ENCODE data around the gene ACE. TPM values are rescaled to one million over a fixed set of nuclear protein-coding genes. Genes with fewer than 3 reads are reported as not detected.

The ACE gene
- total RNA-seq, 1 experiment from 2014 or later = 7.8 TPM

DNA sequence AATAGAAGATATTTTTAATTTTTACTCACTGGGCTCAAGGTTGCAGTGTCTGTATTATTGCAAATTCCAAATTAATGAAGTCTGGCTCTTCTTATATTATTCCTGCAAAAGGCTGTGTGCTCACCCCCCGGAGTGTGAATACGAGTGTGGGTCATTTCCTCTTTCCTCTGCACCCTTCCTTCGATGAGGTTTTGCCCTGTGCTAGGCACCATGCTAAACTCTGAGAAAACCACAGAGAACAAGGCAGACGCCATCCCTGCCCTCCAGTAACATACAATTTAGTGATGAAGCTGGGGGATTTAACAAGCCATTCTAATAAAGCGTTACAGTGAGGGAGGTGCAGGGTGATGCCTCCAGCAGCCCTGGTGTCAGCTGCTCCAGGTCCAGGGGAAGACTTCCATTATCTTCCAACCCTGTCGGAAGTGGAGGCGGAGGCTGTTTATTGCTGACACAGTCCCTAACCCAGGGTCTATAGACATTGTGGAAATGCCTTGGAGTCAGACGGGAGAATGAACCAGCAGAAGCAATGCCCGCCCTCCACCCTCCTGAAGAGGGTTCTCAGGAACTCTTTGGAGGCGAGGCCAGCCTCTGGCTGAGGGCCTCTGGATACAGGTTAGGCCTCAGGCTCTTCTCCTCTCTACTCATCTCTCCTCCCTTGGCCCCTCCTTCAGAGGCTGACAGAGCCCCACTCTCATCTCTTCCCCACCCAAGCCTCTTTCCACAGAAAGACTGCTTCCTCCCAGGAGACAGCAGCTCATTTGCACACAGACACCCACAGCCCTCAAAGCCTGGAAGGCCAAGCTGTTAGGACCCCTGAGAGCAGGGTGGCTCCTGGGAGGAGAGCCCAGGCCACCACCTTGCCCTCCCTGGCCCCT, 2.0 kb upstream of the ACE start:
- H3K27me3 Mint-ChIP-seq (ENCODE audit: low read depth) = peaks cover 28% of the 10 kb centered on the region
- ChIA-PET CTCF (interaction anchor here (7.7 to 11.3 kb wide), 2 partner anchors 33 to 46 kb away, joined by 167 to 298 read pairs; partner anchors contain the start of gene CYB561), POLR2A (no interaction called here)
- ATAC-seq (no peak), DNase-seq (ENCODE audit: low spot score) (no peak)
- no peaks in the 10 kb centered on the region for H3K9me3 Mint-ChIP-seq
- no peak for TF ChIP-seq KAT7 (CRISPR knock-in tag; IDR thresholded peaks at IDR 0.05; ENCODE audit: borderline replicate concordance)
- TF ChIP-seq SMAD4 (CRISPR knock-in tag; IDR thresholded peaks at IDR 0.05) = no peak
- TF ChIP-seq MYBL2 (CRISPR knock-in tag; IDR thresholded peaks at IDR 0.05) = no peak
- TF ChIP-seq, protein P1, sequence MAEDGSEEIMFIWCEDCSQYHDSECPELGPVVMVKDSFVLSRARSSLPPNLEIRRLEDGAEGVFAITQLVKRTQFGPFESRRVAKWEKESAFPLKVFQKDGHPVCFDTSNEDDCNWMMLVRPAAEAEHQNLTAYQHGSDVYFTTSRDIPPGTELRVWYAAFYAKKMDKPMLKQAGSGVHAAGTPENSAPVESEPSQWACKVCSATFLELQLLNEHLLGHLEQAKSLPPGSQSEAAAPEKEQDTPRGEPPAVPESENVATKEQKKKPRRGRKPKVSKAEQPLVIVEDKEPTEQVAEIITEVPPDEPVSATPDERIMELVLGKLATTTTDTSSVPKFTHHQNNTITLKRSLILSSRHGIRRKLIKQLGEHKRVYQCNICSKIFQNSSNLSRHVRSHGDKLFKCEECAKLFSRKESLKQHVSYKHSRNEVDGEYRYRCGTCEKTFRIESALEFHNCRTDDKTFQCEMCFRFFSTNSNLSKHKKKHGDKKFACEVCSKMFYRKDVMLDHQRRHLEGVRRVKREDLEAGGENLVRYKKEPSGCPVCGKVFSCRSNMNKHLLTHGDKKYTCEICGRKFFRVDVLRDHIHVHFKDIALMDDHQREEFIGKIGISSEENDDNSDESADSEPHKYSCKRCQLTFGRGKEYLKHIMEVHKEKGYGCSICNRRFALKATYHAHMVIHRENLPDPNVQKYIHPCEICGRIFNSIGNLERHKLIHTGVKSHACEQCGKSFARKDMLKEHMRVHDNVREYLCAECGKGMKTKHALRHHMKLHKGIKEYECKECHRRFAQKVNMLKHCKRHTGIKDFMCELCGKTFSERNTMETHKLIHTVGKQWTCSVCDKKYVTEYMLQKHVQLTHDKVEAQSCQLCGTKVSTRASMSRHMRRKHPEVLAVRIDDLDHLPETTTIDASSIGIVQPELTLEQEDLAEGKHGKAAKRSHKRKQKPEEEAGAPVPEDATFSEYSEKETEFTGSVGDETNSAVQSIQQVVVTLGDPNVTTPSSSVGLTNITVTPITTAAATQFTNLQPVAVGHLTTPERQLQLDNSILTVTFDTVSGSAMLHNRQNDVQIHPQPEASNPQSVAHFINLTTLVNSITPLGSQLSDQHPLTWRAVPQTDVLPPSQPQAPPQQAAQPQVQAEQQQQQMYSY (CRISPR knock-in tag; IDR thresholded peaks at IDR 0.05) = no peak
- TF ChIP-seq NFATC4 (CRISPR knock-in tag; IDR thresholded peaks at IDR 0.05) = no peak
- no peak for TF ChIP-seq ELF4 (CRISPR knock-in tag; IDR thresholded peaks at IDR 0.05; ENCODE audit: low read depth)
- TF ChIP-seq JUN (CRISPR knock-in tag; IDR thresholded peaks at IDR 0.05) = no peak
- no peak for TF ChIP-seq NR3C1 (CRISPR knock-in tag; conservative IDR thresholded peaks at IDR 0.05; ENCODE audit: low read depth)
- TF ChIP-seq ZBTB21 (CRISPR knock-in tag; IDR thresholded peaks at IDR 0.05; ENCODE audit: borderline replicate concordance) = no peak
- TF ChIP-seq RORB (CRISPR knock-in tag; IDR thresholded peaks at IDR 0.05) = no peak
- TF ChIP-seq, protein P2, sequence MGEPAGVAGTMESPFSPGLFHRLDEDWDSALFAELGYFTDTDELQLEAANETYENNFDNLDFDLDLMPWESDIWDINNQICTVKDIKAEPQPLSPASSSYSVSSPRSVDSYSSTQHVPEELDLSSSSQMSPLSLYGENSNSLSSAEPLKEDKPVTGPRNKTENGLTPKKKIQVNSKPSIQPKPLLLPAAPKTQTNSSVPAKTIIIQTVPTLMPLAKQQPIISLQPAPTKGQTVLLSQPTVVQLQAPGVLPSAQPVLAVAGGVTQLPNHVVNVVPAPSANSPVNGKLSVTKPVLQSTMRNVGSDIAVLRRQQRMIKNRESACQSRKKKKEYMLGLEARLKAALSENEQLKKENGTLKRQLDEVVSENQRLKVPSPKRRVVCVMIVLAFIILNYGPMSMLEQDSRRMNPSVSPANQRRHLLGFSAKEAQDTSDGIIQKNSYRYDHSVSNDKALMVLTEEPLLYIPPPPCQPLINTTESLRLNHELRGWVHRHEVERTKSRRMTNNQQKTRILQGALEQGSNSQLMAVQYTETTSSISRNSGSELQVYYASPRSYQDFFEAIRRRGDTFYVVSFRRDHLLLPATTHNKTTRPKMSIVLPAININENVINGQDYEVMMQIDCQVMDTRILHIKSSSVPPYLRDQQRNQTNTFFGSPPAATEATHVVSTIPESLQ (CRISPR knock-in tag; IDR thresholded peaks at IDR 0.05) = no peak
- no peak for TF ChIP-seq TEAD1 (CRISPR knock-in tag; IDR thresholded peaks at IDR 0.05)
- peaks cover 32% of the 10 kb centered on the region for H3K4me1 Mint-ChIP-seq
- H3K36me3 Mint-ChIP-seq = no peaks in the 10 kb centered on the region
- no peak overlapping the region for H3K27ac Mint-ChIP-seq
- no peak overlapping the region for H3K4me3 Mint-ChIP-seq

GRCh38 chr17:63475491-63476412, 1.1 kb upstream of the ACE start:
- no peaks in the 10 kb centered on the region for H3K9me3 Mint-ChIP-seq
- POLR2A ChIA-PET = interaction anchor here (0.9 kb wide), 1 partner anchor 33 kb away, joined by 3 read pairs; no protein-coding TSS in a partner anchor
- TF ChIP-seq, protein P3, sequence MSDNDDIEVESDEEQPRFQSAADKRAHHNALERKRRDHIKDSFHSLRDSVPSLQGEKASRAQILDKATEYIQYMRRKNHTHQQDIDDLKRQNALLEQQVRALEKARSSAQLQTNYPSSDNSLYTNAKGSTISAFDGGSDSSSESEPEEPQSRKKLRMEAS (CRISPR knock-in tag; IDR thresholded peaks at IDR 0.05) = 0 out of 2 replicates have a peak, but pooled peaks have one; percentile 48
- TF ChIP-seq, protein P4, sequence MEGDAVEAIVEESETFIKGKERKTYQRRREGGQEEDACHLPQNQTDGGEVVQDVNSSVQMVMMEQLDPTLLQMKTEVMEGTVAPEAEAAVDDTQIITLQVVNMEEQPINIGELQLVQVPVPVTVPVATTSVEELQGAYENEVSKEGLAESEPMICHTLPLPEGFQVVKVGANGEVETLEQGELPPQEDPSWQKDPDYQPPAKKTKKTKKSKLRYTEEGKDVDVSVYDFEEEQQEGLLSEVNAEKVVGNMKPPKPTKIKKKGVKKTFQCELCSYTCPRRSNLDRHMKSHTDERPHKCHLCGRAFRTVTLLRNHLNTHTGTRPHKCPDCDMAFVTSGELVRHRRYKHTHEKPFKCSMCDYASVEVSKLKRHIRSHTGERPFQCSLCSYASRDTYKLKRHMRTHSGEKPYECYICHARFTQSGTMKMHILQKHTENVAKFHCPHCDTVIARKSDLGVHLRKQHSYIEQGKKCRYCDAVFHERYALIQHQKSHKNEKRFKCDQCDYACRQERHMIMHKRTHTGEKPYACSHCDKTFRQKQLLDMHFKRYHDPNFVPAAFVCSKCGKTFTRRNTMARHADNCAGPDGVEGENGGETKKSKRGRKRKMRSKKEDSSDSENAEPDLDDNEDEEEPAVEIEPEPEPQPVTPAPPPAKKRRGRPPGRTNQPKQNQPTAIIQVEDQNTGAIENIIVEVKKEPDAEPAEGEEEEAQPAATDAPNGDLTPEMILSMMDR (IDR thresholded peaks at IDR 0.05) = no peak
- TF ChIP-seq FOXP1 (CRISPR knock-in tag; IDR thresholded peaks at IDR 0.05; ENCODE audit: borderline replicate concordance) (0 out of 2 replicates have a peak, but pooled peaks have one; percentile 78), NR3C1 (CRISPR knock-in tag; conservative IDR thresholded peaks at IDR 0.05; ENCODE audit: low read depth) (no peak)
- no peak overlapping the region for H3K27ac Mint-ChIP-seq
- H3K4me3 Mint-ChIP-seq = peak overlapping the region; percentile 66
- DNase-seq (ENCODE audit: low spot score) = no peak
- CTCF ChIA-PET = interaction anchor here (0.8 to 11.3 kb wide), 7 partner anchors 22 to 373 kb away, joined by 3 to 298 read pairs (median 23); partner anchors contain the start of gene CYB561
- H3K36me3 Mint-ChIP-seq = no peaks in the 10 kb centered on the region
- peaks cover 28% of the 10 kb centered on the region for H3K27me3 Mint-ChIP-seq (ENCODE audit: low read depth)
- ATAC-seq = no peak
- H3K4me1 Mint-ChIP-seq = peaks cover 32% of the 10 kb centered on the region
